IPS-18a (cell line): ENCODE results near the gene C11orf21.

Experiments used
- H3K27ac ChIP-seq: one replicate; pipeline ENCODE4 v1.5.1; 2013; ENCODE audit warnings: low read length
- H3K27me3 ChIP-seq: one replicate; pipeline ENCODE4 v1.6.1; 2013; ENCODE audit warnings: mild to moderate bottlenecking, low read length; ENCODE audit not compliant: control insufficient read depth, insufficient read depth
- H3K36me3 ChIP-seq: one replicate; pipeline ENCODE4 v1.6.1; 2013; ENCODE audit warnings: low read depth, low read length; ENCODE audit not compliant: control insufficient read depth
- H3K4me1 ChIP-seq: one replicate; pipeline ENCODE4 v1.6.1; 2013; ENCODE audit warnings: low read depth, low read length; ENCODE audit not compliant: control insufficient read depth
- H3K4me3 ChIP-seq: one replicate; pipeline ENCODE4 v1.5.1; 2013; ENCODE audit warnings: low read length
- H3K9ac ChIP-seq: one replicate; pipeline ENCODE4 v1.6.1; 2013; ENCODE audit warnings: mild to moderate bottlenecking, low read length, moderate library complexity
- H3K9me3 ChIP-seq: one replicate; pipeline ENCODE4 v1.6.1; 2013; ENCODE audit warnings: low read depth, low read length; ENCODE audit not compliant: control insufficient read depth

C11orf21 gene

DNA sequence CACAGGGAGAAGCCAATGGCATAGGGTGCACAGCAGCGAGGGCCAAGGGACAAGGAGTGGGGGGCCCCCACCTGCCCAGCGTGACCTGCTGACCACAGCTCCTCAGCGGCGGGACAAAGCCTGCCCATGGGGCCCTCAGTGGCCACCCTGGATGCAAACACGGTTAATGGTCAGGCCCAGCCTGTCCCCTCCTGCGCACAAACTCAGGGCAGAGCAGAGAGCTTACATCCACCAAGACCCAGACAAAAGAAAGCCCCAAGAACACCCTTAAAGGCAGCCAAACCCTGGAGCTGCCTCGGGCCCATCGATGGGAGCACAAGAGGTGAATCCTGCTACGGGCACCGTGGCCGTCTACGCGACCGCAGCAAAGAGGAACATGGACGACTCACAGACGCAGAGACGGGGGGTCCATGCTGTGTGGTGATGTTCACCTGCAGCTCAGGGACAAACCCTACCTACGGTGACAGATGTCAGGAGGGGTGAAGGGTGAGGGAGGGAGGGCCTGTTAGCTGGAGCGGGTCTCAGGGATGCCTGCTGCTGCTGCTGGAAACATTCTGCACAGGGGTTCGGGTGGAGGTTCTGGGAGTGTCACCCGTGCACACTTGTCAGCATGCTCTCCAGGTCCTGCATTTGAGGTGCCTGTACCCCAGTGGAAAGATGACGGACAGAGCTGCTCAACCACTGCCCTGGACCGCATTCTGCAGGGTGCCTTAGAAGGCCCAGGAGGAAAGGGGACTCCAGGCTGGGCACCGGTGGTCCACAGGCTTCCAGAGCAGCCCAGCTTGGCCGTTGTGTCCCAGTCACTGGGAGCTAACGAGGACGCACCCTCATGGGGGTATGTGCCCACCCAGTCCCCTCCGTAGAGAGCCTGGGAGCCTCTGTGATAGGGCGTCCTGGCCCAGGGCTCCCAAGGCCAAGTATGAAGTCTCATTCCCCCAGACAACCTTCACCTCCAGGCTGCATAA, 42.9 kb downstream of the C11orf21 start:
- Histone ChIP-seq H3K9ac (no peak overlapping the region), H3K36me3 (no peaks in the 10 kb centered on the region), H3K9me3 (no peaks in the 10 kb centered on the region), H3K27ac (no peak overlapping the region), H3K4me1 (no peaks in the 10 kb centered on the region), H3K27me3 (no peaks in the 10 kb centered on the region), H3K4me3 (no peak overlapping the region)

DNA sequence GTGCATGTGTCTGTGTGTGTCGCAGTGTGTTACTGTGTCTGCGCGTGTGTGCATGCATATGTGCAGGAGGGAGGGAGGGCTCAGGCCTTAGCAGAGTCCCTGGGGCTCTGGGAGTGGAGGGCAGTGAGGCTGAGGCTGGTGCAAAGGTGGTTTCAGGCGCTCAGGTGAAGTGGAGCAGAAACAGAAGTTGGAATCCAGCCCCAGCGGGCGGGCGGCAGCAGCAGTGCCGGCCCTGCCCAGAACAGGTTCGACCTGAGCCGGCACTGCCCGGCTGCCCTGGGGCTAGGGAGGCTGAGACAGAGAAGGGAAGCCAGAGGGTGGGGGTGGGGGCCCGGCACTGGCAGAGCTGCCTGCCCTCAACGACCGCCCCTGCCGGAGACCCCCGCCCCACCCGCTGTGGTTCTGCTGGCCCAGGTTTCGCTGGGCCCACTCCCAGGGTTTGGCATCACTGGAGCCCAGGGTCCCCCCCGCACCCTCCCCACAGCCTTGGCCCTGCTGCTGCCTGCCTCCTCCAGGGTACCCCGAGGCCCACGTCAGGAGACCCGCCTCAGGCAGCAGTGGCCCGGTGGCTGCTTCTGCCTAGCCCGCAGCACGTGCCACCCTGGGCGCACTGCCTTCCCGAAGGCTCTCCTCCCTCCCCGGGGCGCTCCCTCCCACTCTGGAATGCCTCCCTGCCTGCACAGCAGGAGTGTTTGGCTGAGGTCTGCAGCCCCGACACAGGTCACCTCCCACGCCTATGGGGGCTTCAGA, 44.6 kb downstream of the C11orf21 start:
- no peak overlapping the region for H3K9ac ChIP-seq
- H3K27ac ChIP-seq = no peak overlapping the region
- no peak overlapping the region for H3K4me3 ChIP-seq
- no peaks in the 10 kb centered on the region for H3K27me3 ChIP-seq
- no peaks in the 10 kb centered on the region for H3K4me1 ChIP-seq
- no peaks in the 10 kb centered on the region for H3K36me3 ChIP-seq
- no peaks in the 10 kb centered on the region for H3K9me3 ChIP-seq

DNA sequence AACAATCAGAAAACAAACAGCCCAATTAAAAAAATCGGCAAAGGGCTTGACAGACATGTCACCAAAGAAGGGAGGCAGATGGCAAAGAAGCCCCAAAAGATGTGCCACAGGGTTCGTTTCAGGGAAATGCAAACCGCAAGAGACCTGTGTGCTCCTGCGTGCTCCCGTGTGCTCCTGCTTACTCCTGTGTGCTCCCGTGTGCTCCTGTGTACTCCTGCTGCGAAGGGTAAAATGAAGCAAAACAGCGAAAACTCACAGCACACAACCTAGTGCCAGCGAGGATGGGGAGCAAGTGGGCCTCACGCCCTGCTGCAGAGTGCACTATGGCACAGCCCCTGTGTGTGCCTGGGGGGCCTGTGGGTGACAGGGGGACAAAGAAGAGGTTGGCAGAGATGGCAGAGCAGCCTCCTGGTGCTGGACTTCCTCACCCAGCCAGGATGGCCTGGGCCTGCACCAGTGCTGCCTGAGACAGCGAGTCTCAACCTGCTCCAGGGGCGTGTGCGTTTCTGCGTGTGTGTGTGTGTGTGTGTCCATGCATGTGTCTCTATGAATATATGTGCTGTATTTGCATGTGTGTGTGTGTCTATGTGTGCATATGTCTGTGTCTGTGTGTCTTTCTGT, 45.3 kb downstream of the C11orf21 start:
- H3K27ac ChIP-seq = no peak overlapping the region
- no peak overlapping the region for H3K4me3 ChIP-seq
- H3K9ac ChIP-seq = no peak overlapping the region
- H3K9me3 ChIP-seq = no peaks in the 10 kb centered on the region
- H3K4me1 ChIP-seq = no peaks in the 10 kb centered on the region
- no peaks in the 10 kb centered on the region for H3K27me3 ChIP-seq
- no peaks in the 10 kb centered on the region for H3K36me3 ChIP-seq

DNA sequence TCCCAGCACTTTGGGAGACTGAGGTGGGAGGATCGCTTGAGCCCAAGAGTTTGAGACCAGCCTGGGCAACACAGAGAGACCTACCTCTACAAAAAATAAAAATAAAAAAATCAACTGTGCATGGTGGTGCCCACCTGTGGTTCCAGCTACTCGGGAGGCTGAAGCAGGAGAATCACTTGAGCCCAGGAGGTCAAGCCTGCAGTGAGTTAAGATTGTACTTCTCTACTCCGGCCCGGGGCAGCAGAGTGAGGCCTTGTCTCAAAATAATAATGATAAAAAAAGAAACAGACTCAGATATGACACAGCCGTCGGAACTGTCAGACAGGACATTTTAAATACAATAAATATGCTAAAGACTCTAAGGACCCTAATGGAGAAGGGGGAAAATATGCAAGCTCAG, 49.7 kb downstream of the C11orf21 start:
- no peaks in the 10 kb centered on the region for H3K36me3 ChIP-seq
- no peaks in the 10 kb centered on the region for H3K9me3 ChIP-seq
- H3K4me3 ChIP-seq = no peak overlapping the region
- H3K27ac ChIP-seq = no peak overlapping the region
- no peaks in the 10 kb centered on the region for H3K4me1 ChIP-seq
- H3K9ac ChIP-seq = no peak overlapping the region
- H3K27me3 ChIP-seq = peaks cover 8% of the 10 kb centered on the region

DNA sequence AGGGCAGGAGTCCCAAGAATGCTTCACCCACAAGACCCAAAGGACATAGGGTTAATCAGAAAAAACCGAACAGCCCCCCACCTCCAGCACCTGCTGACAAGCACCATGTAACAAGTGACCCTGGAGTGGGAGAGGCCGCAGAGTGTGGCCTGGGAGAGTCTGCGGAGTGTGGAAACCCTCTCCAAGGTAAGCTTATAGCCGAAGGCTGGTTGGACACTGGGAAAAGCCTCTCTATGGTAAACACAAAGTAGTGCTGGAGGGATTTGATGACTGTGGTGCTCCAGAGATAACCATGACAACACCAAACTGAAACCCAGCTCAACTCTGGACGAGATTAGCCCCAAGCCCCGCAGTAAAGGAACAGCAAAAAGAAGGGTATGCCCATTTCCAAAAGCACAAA, 50.6 kb downstream of the C11orf21 start:
- H3K9ac ChIP-seq = no peak overlapping the region
- no peaks in the 10 kb centered on the region for H3K9me3 ChIP-seq
- H3K27me3 ChIP-seq = peaks cover 8% of the 10 kb centered on the region
- H3K4me3 ChIP-seq = no peak overlapping the region
- H3K36me3 ChIP-seq = no peaks in the 10 kb centered on the region
- H3K27ac ChIP-seq = no peak overlapping the region
- H3K4me1 ChIP-seq = no peaks in the 10 kb centered on the region

DNA sequence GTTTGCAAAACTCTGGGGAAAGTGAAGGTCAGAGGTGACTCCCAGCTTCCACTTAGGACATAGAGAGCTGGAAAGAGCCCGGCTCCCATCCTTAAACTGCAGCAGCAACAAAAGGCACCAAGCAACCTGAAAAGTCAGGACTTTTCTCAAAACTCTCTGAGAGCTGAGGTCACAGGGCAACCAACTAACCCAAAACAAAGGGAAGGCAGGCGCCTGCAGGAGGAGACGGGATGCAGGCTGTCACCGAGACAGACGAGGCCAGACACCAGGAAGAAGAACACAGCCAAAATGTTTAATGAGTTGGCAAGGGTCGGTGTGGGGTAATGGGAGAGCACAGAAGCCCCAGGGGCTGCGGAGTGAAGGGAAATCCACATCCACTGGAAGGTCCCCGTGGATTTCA, 51.2 kb downstream of the C11orf21 start:
- no peak overlapping the region for H3K9ac ChIP-seq
- H3K27ac ChIP-seq = no peak overlapping the region
- peaks cover 8% of the 10 kb centered on the region for H3K27me3 ChIP-seq
- no peaks in the 10 kb centered on the region for H3K36me3 ChIP-seq
- no peaks in the 10 kb centered on the region for H3K4me1 ChIP-seq
- H3K4me3 ChIP-seq = no peak overlapping the region
- H3K9me3 ChIP-seq = no peaks in the 10 kb centered on the region

DNA sequence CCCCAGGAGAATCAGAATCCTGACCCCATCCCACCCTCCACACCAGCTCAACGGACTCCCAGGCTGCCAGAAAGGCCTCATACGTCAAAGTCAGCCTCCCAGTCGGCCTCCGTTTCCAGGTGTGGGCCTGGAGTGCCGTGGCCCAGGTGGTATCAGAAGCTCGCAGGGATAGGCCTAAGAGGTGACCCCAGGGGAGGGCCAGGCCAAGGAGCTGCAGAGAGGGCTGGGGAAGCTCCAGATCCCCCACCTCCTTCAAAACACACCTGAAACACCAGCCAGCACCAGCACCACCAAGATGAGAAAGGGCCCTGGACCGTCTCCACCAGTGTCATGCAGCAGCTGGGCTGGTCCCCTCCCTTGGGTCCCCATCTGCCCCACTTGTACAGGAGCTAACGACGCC, 51.7 kb downstream of the C11orf21 start:
- Histone ChIP-seq H3K36me3 (no peaks in the 10 kb centered on the region), H3K27me3 (peaks cover 8% of the 10 kb centered on the region), H3K4me1 (no peaks in the 10 kb centered on the region), H3K9ac (no peak overlapping the region), H3K27ac (no peak overlapping the region), H3K9me3 (no peaks in the 10 kb centered on the region), H3K4me3 (no peak overlapping the region)

DNA sequence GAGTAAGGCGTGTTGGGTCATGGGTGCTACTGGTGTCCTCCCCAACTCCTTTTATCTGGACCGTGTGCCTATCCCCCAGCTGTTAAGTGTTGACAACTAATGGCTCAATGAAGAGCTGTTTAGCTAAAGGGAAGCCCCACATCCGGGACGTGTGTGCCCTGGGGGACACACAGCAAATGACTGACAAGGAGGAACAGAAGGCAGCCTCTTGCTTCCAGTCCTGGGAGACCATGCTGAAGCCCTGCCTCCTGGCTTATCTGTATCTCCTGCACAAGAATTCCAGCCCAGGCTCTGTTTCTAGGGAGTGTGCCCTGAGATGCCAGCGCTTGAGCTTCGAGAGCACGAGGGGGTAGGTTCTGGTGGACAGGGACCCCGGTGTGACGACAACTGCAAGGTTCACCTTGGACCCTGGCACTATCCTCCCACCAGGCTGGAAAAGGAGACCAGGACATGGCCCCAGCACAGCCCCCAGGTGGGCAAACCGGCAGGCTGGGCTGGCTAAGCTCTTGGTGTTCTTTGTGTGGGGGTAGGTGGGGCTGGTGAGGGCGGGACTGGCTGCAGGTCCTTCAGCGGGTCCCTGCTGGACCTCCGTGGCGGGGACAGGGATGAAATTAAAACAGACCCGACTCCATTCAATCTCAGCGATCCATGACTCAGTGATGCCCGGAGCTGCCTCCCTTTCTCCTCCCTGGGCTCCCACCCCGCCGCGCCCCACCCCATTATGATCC, 52.4 kb downstream of the C11orf21 start:
- Histone ChIP-seq H3K36me3 (no peaks in the 10 kb centered on the region), H3K4me3 (no peak overlapping the region), H3K27me3 (peaks cover 10% of the 10 kb centered on the region), H3K9me3 (no peaks in the 10 kb centered on the region), H3K9ac (no peak overlapping the region), H3K27ac (no peak overlapping the region), H3K4me1 (no peaks in the 10 kb centered on the region)

DNA sequence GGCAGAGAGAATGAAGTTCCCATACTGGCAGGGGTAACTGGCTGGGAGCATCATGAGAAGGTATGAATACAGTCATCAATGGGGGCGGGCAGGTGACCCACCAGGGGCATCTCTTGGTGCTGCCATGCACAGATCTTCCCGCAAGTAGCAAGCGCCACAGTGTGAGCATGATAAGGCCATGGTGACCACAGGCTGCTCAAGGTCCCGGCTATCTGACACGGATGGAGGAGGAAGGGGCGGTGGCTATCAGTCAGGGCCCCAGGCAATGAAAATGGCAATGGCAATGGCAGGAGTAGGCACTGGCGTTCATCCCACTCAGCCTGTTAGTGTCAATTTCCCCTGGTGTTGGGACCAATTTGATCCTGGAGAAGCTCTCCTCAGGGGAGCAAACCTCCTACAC, 53.0 kb downstream of the C11orf21 start:
- Histone ChIP-seq H3K4me3 (no peak overlapping the region), H3K27ac (no peak overlapping the region), H3K27me3 (peaks cover 14% of the 10 kb centered on the region), H3K36me3 (no peaks in the 10 kb centered on the region), H3K9ac (no peak overlapping the region), H3K4me1 (no peaks in the 10 kb centered on the region), H3K9me3 (no peaks in the 10 kb centered on the region)

DNA sequence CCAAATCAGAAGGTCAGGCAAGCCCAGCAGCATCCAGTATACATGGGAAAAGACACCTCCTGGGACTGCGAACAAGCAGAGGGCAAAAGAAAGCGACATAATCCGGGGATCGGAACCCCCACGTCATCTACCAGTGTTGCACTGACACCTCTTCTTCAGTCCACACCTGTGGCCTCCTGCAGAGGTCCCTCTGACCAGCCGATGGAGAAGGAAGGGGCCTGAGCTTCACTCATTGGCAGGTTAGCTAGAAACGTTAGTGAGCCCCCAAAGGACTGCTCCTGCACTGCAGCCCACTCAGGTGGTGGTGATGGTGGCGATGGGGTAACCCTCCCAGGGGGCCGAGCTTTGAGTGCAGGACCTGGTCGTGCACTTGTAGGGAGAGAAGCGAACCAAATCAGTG, 53.5 kb downstream of the C11orf21 start:
- Histone ChIP-seq H3K4me1 (no peaks in the 10 kb centered on the region), H3K27ac (no peak overlapping the region), H3K27me3 (peaks cover 14% of the 10 kb centered on the region), H3K4me3 (no peak overlapping the region), H3K9me3 (no peaks in the 10 kb centered on the region), H3K36me3 (no peaks in the 10 kb centered on the region), H3K9ac (no peak overlapping the region)

DNA sequence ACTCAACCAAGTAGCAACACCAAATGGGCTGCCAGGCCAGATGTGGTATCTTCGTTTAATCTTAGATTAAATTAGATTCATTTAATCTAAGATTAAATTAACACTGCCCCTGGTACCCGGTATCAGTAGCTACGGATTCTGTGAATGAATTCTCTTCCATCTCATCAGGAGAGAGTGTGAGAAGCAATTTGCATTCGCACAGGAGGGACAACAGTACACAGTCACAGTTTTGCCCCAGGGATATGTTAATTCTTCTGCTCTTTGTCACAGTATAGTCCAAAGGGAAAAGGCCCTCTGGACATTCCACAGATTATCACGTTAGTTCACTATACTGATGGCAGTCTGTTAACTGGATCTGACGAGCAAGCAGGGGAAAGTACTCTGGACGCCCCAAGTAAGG, 54.2 kb downstream of the C11orf21 start:
- H3K27me3 ChIP-seq = peaks cover 14% of the 10 kb centered on the region
- no peaks in the 10 kb centered on the region for H3K4me1 ChIP-seq
- no peak overlapping the region for H3K27ac ChIP-seq
- H3K36me3 ChIP-seq = no peaks in the 10 kb centered on the region
- no peak overlapping the region for H3K9ac ChIP-seq
- H3K9me3 ChIP-seq = peaks cover 3% of the 10 kb centered on the region
- H3K4me3 ChIP-seq = no peak overlapping the region
